ENCODE data around the gene KLHL14.

Gene KLHL14

GRCh38 chr18:32770666-32771168 lies 2.1 kb downstream of the KLHL14 start:
- DNase-seq (ENCODE audit: low read depth) = no peak

DNA sequence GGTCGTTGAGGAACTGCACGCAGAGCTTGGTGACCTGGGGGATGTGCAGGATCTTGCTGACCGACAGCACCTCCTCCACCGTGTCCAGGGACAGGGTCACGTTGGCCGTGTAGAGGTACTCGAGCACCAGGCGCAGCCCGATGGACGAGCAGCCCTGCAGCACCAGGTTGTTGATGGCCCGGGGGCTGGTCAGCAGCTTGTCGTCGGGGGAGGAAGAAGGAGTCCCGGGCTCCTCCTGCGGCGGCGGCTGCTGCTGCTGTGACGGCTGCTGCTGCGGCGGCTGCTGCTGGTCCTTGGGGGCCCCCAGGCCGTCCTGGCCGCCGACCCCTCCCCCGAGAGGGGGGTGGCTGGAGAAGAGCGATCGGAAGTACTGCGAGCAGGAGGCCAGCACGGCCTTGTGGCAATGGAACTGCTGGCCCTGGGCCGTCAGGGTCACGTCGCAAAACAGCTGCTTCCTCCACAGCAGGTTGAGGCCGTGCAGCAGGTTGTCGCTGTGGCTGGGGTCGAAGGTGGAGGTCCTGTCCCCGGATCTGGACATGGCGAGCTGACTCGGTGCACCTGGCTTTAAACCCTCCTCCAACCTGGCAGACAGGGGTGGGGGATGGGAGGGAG lies 2.7 kb downstream of the KLHL14 start:
- no peak for DNase-seq (ENCODE audit: low read depth)

GRCh38 chr18:32769586-32770053 lies 3.2 kb downstream of the KLHL14 start:
- DNase-seq (ENCODE audit: low read depth) = no peak

DNA sequence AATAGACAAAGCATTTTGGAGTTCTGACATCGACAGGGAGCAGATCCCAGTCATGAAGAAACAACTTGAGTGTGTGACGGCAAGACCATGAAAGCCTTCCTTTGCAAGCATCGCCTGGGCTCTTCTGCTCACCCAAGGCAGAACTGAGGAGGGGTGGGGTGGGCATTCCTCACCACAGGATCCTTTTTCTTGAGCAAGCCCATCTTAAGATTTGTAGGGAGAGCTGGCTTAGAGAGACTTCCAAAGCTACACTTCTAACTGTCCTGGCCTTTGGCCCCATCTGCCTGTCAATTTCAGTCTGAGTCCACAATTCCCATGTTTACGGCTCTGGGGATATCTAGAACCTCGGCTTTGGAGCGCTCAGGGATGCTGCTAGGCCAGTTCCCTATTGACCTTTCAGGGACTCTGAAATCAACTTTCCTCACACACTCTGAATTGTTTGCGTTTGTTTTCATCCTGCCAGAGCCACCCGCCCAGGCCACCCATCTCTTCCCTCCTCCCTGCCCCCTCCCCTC lies 3.7 kb downstream of the KLHL14 start:
- DNase-seq (ENCODE audit: low read depth) = no peak

GRCh38 chr18:32767400-32767799 lies 5.4 kb downstream of the KLHL14 start:
- DNase-seq (ENCODE audit: low read depth) = no peak

GRCh38 chr18:32764611-32765244 lies 8.1 kb downstream of the KLHL14 start:
- DNase-seq (ENCODE audit: low read depth) = no peak

DNA sequence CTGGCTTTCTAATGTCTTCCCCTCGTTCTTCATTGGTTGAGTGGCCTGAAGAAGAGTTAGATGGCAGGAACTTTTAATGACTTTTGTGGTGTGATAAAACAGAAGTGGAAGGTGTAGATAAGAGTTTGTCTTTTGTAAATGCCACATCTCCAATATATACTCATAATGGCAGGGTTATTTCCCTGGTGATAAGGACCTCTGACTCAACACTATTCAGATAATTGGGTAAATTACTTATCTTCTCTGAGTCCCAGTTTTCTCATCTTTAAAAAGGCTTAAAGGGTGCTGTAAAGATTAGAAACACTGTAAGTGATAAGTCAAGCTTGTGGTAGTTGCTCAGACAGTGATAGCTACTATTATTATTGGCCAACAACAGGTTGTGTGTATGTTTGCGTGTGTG lies 9.5 kb downstream of the KLHL14 start:
- DNase-seq (ENCODE audit: low read depth) = no peak

DNA sequence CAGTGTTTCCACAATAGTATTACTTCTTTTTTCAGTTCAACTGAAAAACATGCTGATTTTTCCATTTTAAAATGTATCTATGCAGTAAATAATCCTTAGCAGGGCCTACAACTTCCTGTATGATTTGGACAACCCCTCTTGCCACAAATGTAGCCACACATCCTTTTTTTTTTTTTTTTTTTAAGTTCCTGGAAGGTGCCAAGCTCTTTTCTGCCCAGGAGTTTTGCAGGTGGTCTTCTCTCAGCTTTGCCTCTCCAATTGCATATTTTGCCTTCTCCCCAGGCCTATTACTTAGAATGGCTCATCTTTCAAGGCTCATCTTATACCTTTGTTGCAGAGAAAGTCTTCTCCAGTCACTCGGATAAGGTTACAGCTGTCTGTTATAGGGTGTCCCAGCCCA lies 11.6 kb downstream of the KLHL14 start:
- no peak for DNase-seq (ENCODE audit: low read depth)

GRCh38 chr18:32760391-32760790 lies 12.4 kb downstream of the KLHL14 start:
- no peak for DNase-seq (ENCODE audit: low read depth)

GRCh38 chr18:32759611-32760167 lies 13.1 kb downstream of the KLHL14 start:
- DNase-seq (ENCODE audit: low read depth) = no peak

- no peak for DNase-seq (ENCODE audit: low read depth)
Observed at GRCh38 chr18:32754508-32755263, 18.1 kb downstream of the KLHL14 start.

- no peak for DNase-seq (ENCODE audit: low read depth)
Observed at GRCh38 chr18:32753656-32754260, 19.1 kb downstream of the KLHL14 start.

- DNase-seq (ENCODE audit: low read depth) = no peak
Observed at GRCh38 chr18:32750328-32750727, 22.5 kb downstream of the KLHL14 start.

DNA sequence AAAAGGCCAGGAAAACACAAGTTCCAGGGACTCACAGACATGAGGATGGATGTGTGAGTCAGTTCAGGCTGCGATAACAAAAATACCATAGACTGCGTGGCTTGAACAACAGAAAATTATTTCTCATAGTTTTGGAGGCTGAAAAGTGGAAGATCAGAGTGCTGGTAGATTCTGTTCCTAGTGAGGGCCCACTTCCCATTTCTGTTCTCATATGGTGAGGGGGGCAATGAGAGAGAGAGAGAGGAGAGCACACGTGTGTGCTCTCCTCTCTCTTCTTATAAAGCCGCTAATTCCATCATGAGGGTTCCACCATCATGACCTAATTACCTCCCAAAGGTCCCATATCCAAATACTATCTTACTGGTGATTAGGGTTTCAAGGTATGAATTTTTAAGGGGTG lies 23.0 kb downstream of the KLHL14 start:
- no peak for DNase-seq (ENCODE audit: low read depth)

- DNase-seq (ENCODE audit: low read depth) = no peak
Observed at GRCh38 chr18:32742579-32742978, 30.2 kb downstream of the KLHL14 start.

GRCh38 chr18:32735781-32736180 lies 37.0 kb downstream of the KLHL14 start:
- DNase-seq (ENCODE audit: low read depth) = peak; percentile 75

GRCh38 chr18:32734442-32734841 lies 38.4 kb downstream of the KLHL14 start:
- DNase-seq (ENCODE audit: low read depth) = no peak

GRCh38 chr18:32732165-32732564 lies 40.7 kb downstream of the KLHL14 start:
- no peak for DNase-seq (ENCODE audit: low read depth)

DNA sequence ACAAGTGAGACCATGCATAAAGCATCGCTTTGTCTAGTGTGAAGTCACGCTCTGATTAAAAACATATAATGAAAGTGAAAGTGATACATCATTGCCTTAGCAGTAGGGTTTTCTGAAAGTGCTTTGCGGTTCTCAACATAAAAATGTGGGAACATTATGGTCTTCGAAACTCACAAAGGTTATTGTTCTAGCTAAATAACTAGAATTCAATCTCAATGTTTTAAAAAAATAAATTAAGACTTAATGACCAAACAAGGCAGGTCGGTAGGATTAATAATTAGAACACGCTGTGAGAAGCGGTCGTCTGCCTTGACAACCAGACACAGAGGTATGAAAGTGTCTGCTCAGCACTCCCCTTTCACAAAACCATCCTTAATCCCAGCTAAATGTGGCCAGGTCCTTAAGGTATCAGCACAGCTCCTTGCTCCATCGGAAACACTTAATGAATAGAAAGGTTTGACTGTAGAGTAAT lies 42.2 kb downstream of the KLHL14 start:
- peak; percentile 34 for DNase-seq (ENCODE audit: low read depth)

- no peak for DNase-seq (ENCODE audit: low read depth)
Observed at GRCh38 chr18:32730068-32730467, 42.8 kb downstream of the KLHL14 start.

- DNase-seq (ENCODE audit: low read depth) = no peak
Observed at GRCh38 chr18:32724071-32724749, 48.6 kb downstream of the KLHL14 start.

Data from iris pigment epithelial cell (primary cell).